SH-SY5Y (cell line): Measurements from ENCODE around the gene XXYLT1.

Experiments
- GATA2 ChIP-seq: IDR thresholded peaks from 2 replicates; pipeline ENCODE4 v1.6.1; 2011; ENCODE audit warnings: mild to moderate bottlenecking, low read depth, low read length
- GATA3 ChIP-seq: IDR thresholded peaks from 2 replicates; pipeline ENCODE4 v1.6.1; 2011; ENCODE audit warnings: low read depth, mild to moderate bottlenecking, low read length, moderate library complexity

The XXYLT1 gene

GRCh38 chr3:195096484-195097330 is 174.3 kb downstream of the XXYLT1 start:
- TF ChIP-seq GATA2 (no peak), GATA3 (no peak)

GRCh38 chr3:195096053-195096452 is 174.9 kb downstream of the XXYLT1 start:
- TF ChIP-seq GATA3 (no peak), GATA2 (no peak)

GRCh38 chr3:195095704-195096036 is 175.3 kb downstream of the XXYLT1 start:
- TF ChIP-seq GATA3, result no peak

- TF ChIP-seq GATA3 (no peak), GATA2 (no peak)
These were observed 175.8 kb downstream of the XXYLT1 start for GRCh38 chr3:195095035-195095703.

GRCh38 chr3:195094191-195094921 is 176.6 kb downstream of the XXYLT1 start:
- TF ChIP-seq GATA3 (no peak), GATA2 (no peak)

- TF ChIP-seq GATA2, result no peak
These were observed 177.2 kb downstream of the XXYLT1 start for GRCh38 chr3:195093731-195094130.

GRCh38 chr3:195087328-195087727 is 183.6 kb downstream of the XXYLT1 start:
- TF ChIP-seq GATA3 (no peak), GATA2 (no peak)

- TF ChIP-seq GATA2, result no peak
- no peak for TF ChIP-seq GATA3
These were observed 184.1 kb downstream of the XXYLT1 start for GRCh38 chr3:195086885-195087284.

- no peak for TF ChIP-seq GATA3
- TF ChIP-seq GATA2, result no peak
These were observed 184.6 kb downstream of the XXYLT1 start for GRCh38 chr3:195086341-195086740.

GRCh38 chr3:195085356-195086130 is 185.4 kb downstream of the XXYLT1 start:
- TF ChIP-seq GATA2 (no peak), GATA3 (no peak)

GRCh38 chr3:195084746-195085145 is 186.2 kb downstream of the XXYLT1 start:
- TF ChIP-seq GATA3, result no peak
- no peak for TF ChIP-seq GATA2

- no peak for TF ChIP-seq GATA2
- no peak for TF ChIP-seq GATA3
These were observed 187.3 kb downstream of the XXYLT1 start for GRCh38 chr3:195083659-195084058.

- no peak for TF ChIP-seq GATA2
- TF ChIP-seq GATA3, result no peak
These were observed 188.1 kb downstream of the XXYLT1 start for GRCh38 chr3:195082811-195083210.
